GM18861 (cell line): ENCODE measurements around the gene TMEM11.

Experiments
- ATAC-seq: cut with Tn5 transposase; IDR thresholded peaks from one replicate; pipeline ENCODE4 v1.9.1; 2021; ENCODE audit not compliant: unreplicated experiment

TMEM11 gene

DNA sequence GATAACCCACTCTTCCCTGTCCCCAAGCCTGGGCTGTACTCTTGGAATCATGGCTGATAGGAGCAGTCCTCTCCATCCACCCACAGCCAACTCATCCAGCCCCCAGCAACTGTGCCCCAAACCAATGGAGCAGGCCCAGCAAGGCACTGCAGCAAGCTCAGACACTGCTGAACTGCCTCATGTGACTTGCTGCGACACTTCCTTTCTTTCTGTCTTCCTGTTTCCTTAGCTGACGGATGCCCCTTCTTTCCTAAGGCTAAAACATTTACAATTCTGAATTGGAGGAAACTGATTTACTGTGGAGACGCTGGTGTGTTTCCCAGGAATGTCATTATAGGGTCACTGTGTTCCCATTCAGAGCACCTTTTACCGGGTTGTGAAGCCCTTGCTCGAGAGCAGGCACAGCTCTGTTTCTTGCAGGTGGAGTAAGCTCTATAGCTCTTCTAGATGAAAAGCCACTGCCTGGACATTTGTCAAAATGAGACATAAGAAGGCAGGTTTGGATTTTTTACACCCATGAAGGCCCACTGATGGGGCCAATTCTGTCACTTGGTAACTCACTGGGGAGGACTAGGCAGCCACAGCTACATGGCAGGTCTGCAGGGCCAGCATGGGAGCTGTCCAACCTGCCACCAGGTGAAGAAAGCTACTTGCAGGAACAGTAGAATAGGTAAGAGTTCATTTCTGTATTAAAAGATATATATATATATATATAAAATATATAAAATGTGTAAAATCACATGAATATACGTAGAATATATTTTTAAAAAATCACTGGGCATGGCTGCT lies 27.4 kb downstream of the TMEM11 start:
- ATAC-seq: no peak

DNA sequence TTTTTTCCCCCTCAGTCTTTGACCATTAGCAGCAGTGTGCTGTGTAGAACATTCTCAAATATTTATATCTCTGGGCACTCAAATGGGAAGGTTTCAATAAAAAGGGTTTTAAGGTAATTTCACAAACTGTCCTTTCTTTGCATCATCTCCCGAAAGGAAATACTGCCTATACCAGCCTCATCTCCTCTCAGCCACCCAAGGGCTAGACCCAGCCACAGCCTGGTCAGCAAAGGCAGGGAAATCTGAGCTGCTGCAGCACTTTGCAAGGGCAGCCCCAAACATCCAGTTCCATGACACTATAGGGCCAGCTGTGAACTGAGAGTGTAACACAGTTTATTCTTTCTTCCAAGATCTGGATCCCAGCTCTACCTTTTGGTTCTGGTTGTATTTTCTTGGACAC lies 28.9 kb downstream of the TMEM11 start:
- ATAC-seq: no peak

DNA sequence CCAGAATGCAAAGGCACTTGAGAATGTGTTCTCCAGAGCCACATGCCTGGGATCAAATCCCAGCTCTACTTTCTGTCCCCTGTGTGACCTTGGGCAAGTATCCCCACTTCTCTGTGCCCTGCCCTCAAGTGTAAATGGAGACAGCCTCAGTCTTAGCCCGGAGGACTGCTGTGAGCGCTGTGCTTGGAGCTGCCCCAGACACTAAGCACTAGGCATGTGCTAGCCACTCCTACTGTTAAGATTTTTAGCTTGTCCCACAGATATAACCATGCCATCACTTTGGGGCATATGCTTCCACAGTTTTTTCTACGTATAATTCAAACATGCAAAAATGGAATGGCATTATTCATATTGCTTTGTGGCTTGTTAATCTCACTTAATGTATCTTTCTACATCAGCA lies 29.4 kb downstream of the TMEM11 start:
- ATAC-seq: no peak

DNA sequence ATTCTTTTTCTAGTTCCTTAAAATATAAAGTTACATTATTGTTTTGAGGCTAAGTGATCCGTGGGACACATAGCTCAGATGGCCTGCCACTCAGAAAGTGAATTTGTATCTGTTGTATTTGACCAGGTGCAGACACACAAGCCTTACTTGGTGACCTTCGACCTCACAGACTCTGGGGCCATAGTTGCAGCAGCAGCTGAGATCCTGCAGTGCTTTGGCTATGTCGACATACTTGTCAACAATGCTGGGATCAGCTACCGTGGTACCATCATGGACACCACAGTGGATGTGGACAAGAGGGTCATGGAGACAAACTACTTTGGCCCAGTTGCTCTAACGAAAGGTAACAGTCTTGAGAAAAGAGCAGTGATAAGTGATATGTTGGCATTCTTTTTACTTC lies 30.5 kb downstream of the TMEM11 start:
- ATAC-seq: no peak

DNA sequence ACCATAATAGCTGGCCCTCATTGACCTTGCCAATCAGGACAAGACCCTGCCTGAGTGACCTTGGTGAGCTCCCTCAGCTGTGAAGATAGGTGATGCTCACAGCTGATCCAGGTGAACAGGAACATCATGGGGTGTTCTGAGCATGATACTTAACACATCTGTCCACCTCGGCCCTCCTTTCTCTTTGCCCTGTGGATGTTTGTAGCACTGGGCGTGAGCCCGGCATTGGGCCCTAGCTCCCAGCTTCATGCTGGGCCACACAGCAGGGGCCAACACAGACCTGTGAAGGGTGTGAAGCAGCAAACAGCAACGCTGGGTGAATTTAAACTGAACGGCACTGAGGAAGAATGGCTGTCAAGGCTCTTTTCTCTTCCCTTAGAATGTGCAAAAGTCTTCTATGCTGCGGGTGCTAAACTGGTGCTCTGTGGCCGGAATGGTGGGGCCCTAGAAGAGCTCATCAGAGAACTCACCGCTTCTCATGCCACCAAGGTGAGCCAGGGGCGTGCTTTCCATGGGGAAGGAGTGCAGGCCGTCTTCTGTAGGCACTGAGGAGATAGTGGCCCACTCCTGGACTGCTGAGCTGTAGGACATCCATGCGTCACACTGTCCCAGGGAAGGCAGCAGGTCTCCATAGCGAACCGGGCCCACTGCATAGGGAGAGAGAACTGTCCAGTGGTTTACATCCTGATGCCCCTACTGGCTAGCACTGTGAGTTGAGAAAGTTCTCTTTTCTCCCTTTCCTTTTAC lies 35.9 kb downstream of the TMEM11 start:
- ATAC-seq: no peak

DNA sequence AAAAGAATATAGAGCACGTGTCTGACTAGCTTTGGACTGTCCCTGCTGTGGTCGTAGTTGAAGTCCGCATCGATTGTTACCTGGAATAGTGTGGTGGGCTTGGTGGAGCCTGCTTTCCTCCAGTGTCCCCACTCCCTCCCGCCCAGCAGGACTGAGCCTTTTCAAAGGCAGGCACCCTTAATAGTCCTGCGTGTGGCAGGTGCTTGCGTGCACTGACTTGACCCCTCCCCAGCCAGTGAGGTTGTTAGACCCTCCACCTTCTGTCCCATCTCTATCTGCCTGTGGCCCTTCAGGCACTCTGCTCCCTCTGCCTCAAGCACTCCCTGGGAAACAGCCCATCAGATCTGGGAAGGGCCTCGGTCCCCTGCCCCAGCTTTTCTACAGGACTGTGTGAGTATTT lies 36.6 kb downstream of the TMEM11 start:
- no peak for ATAC-seq

DNA sequence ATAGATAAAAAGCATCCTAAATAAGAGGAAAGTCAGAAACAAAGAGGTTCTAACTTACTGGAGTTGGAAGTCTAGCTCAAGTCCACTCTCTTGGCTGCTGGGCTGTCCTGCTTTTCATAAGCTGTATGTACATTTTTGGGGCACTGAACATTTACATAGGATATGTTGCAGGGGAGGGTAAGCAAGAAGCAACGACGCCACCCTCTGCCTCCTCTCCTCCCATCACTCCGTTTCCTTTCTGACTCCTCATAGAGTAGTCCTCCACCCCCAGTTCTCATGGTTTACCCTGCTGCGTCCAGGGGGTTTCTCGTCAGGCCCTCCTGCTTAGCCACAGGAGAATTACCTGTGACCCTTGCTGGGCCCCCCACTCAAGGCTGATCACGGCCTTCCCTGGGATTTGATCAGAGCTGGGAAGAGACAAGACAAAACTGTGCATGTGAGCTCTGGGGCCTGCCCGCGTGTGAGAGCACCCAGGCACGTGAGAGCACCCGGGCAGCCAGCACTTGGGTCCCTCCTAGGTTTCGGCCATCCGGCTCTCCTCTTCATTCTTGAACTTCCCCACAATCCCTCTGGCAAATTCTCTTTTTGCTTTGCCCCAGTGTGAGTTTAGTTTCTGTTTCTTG lies 37.1 kb downstream of the TMEM11 start:
- ATAC-seq: no peak

DNA sequence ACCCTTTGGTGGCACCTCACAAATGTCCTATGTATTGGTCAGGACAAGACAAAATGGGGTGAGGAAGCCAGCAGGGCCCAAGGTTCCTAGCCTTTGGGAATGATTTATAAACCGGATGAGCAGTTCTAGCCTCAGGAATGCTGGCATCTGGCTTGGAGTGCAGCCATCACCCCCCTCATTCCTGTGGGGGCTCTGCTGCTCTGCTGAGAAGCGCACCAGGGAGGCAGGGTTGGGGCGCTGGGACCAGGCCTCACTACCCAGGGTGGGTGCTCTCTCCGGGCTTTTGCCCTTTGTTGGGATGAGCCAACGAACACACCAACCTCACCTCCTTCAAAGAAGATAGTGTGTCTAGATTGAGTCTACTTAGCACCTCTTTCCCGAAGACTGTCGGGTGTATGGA lies 39.2 kb downstream of the TMEM11 start:
- no peak for ATAC-seq

DNA sequence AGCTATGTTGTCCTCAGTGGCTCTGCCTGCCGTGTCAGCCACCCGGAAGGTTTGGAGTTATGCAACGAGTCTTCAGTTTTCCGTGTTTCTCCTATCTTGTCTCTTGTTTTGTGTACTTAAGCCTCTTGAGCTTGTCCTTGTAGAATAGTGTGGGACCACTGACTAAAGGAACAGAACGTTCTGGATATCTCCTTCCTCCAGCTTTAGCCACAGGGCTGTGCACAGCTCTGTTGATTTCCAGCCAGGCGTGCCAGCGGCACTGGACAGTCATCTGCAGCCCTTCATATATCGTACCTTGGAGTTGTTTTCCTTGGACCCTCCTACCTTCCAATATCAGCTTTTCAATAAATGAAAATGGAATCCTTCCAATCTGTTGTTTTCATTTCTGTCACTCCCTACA lies 39.8 kb downstream of the TMEM11 start:
- no peak for ATAC-seq

DNA sequence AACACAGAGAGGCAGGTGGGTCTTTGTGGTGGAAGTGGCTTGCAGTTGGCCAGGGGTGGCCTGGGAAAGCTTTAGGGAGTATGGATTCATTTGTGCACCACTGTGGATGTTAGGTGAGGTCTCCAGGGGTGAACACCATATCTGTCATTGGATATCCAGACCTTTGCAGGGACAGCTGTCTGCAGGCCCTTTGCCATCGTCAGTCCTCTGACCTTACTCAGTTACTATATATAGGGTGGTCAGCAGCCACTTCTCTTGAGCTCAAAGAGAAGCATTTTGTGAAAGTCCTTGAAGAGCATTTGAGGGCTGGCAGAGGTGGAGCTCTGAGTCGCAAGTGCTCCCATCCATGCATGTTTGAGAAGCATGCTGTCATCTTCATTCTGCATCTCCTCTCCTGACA lies 40.4 kb downstream of the TMEM11 start:
- no peak for ATAC-seq

DNA sequence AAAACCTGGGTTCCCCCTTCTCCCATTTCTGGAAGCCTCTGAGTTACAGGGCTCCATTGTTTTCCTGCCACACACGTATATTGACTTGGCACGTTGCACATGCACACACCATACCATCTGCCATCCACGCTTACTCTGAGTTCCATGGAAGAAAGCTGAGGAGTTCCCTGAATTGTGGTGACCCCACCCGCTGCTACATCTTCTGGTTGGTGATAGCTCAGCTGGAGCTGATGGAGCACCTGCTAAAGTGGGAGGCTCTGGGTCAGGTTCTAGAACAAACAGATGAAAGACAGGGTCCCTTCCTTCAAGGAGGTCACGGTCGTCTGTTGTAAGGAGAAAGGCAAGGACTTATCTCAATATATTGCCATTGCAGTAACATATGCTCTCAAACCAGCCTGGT lies 41.1 kb downstream of the TMEM11 start:
- no peak for ATAC-seq

DNA sequence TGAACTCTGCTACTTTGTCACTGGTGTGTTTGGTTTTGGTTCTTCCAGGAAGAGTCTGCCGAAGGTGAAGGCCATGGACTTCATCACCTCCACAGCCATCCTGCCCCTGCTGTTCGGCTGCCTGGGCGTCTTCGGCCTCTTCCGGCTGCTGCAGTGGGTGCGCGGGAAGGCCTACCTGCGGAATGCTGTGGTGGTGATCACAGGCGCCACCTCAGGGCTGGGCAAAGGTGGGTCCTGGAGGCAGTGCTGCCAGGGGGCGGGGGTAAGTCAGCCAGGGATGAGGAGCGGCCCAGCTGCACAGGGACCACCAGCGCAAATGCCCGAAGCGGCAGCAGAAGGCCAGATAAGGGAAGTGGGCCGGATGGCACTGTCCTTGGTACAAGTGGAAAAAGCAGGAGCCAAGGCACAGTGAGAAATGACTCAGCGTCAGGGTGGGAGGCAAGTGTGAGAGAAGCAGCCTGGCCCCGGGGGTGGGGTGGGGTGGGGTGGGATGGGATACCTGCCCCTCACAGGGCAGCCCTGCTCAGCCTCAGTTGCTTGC lies 41.9 kb downstream of the TMEM11 start:
- no peak for ATAC-seq

DNA sequence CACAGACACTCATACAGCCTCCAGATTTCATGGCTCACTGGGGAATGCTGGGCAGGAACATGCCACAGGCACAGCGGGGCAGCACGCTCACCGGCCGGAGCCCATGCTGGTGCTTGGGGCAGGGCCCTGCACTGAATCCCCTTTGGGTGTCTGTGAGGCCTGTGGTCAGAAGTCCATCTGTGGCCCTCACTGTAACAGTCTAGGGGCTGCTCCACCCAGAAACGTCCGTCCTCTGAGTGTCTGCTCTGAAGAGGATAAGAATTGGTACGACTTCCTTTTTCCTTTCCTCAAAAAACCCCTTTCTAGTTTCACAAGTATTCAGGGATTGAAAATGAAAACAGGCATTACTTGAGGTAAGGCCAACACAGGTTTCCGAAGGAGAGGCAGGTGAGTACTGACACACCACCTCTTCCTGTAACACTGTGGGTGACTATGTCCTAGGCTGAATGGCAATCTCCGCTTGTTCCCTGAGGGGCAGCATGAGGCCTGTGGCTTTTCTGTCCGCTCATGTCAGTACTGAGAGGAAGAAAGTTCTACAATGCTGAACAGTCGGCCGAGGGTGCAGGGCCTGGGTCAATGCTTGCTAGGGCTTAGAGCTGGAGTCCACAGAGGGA lies 42.5 kb downstream of the TMEM11 start:
- ATAC-seq: peak; percentile 73

DNA sequence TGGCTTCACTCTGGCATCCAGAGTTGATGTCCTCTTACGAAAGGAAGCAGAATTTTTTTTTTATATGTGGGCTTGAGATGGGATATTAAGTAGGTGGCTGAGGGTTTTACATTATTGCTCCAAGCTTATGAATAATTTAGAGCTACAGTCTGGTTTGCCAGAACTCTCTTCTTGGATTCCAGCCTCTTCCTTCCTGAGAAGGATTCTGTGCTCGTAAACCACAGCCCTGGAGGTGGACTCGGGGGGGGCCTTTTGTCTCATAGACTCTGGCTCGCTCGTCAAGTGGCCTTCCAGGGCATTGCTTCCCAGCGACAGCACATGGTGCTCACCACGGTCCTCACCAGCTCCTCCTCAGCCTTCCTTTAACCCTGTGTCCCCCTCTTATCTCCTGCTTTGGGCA lies 43.2 kb downstream of the TMEM11 start:
- ATAC-seq: no peak

DNA sequence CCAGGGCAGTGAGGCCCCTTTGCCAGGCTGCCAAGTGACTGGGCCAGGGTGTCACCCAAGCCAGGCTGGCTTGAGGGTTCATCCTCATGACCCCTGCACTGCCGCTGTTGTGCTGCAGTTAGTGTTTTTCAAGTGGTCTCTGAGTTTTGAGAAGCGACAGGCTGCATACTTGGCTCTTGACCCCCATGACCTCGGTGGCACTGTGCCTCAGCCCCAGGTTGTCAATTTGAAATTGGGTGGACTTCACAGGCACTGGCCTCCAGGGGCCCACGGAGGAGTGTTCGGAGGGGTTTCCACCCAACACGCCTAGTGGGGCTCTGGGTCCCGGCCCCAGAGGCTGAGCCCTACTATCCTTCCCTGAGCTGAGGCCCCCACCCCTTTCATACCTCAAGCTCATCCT lies 44.5 kb downstream of the TMEM11 start:
- no peak for ATAC-seq

DNA sequence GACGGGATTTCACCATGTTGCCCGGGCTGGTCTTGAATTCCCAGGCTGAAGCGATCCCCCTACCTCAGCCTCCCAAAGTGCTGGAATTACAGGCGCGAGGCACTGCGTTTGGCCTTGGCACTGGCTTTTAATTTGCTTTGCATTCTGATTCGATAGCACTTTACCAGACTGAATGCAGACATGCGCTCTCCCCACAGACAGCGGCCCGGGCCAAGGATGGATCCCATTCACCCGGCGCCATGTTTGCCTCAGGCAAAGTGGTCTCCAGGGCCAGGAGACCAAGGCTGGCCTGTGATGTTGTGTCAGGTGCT lies 45.5 kb downstream of the TMEM11 start:
- ATAC-seq: no peak

DNA sequence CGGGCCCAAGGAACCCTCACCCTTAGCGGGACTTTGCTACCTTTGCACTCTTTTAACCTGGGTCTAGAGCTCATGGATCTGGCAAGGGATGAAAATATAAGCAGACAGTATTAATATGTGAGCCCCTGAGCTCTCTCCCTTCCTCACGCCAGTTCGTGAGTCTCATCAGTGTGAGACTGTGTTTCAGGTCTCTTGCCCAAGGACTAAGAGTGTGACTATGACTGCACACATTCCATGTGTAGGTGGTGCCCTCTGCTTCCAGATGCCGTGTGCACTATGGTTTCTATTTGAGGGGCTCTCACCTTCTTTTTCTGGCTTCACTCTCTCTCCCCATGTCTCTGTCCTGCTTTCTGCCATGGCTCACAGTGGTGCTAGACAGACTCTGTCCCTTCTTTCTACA lies 46.7 kb downstream of the TMEM11 start:
- ATAC-seq: no peak

DNA sequence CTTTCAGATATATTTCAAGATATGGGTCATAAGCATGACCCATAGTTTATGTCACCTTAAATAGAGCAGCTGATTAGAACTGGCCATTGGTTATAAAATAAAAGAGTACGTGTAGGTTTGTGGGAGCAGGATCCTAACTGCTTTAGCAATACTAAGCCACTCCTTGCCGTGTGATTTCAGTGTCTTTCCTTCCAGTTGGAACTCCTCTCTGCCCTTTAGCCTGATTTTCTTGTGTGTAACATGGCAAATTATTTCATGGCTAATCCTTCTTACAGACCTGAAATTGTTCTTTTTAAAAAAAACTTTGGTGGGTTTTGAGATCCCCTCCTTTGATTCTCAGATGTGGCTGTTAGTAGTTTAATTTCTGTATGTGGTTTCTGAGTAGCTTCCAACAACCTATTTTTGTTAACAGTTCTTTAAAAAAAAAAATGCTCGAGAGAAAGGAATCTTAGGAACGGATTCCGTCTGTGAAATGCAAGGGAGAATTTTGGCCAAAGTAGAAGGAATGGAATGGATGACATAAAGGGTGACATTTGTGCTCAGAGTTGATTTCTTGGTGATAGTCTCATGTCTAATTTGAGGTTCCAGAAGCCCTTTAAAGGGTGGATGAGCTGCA lies 47.3 kb downstream of the TMEM11 start:
- ATAC-seq: no peak

DNA sequence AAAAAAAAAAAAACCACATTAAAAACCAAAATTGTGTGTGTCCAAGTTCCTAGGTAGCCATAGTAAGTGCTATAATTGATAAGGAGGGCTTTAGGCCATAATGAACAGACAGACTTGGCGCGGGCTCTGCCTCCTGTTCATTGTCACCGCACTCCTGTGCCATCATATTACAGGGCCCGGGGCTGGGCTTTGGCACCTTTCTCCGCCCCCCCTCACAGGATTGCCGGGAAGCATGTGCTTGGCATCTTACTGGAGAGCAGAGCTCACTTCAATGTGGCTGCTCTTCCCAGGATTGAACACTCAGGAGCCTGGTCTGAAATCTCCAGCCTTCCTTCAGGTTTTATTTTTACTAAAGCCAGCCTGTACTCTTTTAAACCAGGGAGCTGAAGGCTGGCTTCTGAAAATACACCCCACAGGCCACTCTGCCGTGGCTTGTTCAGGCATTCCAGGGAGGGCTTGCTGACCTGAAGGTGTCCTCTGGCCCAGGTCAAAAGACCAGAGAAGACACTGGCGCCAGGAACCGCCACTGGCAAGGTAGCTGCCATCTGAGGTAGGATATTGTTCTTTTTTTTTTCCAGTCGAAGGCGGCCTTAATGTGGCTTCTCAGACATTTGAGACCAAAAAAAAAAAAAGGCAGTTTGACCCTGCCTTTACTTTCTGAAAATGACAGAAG lies 47.9 kb downstream of the TMEM11 start:
- ATAC-seq: no peak

DNA sequence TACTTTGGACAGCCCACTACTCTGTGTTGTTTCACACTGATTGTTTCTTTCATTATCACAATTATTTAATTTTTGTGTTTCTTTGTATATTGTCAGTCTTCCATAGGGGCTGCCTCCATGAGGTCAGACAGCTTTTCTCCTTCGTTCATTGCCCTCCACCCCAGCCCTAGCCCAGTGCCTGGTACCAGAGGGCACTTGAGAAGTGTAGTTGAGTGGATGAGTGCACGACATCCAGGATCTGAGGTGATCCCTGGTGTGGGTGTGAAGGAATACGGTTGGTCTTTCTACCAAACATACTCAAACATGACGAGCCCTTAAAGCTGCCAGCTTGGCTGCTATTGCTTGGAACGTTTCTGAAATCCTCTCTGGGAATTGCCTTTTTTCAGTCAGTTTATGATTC lies 49.3 kb downstream of the TMEM11 start:
- ATAC-seq: no peak

DNA sequence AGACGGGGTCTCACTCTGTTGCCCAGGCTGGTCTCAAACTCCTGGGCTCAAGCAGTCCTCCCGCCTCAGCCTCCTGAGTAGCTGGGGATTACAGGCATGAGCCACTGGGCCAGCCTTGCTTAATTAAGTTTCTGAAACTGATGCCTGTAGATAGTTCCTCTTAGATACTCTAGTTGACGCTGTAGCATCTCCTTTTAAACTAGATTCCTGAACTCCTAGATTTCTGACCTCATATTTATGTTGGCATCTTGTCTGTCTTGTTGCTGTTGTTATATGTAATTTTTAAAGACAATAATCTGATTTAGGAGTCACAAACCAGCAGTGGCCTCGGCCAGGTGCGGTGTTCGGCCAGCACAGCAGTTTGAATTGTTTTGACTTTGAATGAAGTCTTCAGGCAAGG lies 49.7 kb downstream of the TMEM11 start:
- no peak for ATAC-seq
